ENCODE results near the gene CHAF1B. TPM values are rescaled to one million over a fixed set of nuclear protein-coding genes. Genes with fewer than 3 reads are reported as not detected.

CHAF1B gene
- polyA plus RNA-seq, 1 of the 3 experiments (the other 2 are of a cell fraction): 6.8 TPM

DNA sequence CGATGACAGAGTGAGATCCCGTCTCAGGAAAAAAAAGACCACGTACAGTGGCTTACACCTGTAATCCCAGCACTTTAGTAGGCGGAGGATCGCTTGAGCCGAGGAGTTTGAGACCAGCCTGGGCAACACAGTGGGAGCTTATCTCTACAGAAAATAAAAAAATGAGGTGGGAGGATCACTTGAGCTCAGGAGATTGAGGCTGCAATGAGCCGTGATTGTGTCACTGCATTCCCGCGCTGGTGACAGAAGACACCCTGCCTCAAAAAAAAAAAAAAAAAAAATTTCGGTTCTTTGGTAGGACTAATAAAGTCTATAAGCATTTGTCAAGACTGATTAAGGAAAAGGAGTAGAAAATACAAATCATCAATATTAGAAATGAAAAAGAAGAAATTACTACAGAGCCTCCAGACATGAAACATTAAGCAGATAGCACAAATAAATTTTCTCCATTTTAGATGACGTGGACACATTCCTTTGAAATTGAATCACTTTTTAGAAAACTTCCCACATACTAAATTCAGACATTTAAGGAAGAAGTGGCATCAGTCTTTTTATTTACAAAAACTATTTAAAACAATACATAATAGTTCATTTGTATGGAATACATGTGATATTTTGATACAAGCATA, 34.8 kb upstream of the CHAF1B start:
- Histone ChIP-seq H3K79me2 (ENCODE audit: insufficient read depth) (peaks cover 28% of the 10 kb centered on the region), H3K36me3 (replicated peaks in 1 of 2; ENCODE audit: control insufficient read depth in 1 of 2, insufficient read depth in 2 of 2, low read length in 1 of 2) (peaks cover 38 to 62% of the 10 kb centered on the region in 2 experiments)

DNA sequence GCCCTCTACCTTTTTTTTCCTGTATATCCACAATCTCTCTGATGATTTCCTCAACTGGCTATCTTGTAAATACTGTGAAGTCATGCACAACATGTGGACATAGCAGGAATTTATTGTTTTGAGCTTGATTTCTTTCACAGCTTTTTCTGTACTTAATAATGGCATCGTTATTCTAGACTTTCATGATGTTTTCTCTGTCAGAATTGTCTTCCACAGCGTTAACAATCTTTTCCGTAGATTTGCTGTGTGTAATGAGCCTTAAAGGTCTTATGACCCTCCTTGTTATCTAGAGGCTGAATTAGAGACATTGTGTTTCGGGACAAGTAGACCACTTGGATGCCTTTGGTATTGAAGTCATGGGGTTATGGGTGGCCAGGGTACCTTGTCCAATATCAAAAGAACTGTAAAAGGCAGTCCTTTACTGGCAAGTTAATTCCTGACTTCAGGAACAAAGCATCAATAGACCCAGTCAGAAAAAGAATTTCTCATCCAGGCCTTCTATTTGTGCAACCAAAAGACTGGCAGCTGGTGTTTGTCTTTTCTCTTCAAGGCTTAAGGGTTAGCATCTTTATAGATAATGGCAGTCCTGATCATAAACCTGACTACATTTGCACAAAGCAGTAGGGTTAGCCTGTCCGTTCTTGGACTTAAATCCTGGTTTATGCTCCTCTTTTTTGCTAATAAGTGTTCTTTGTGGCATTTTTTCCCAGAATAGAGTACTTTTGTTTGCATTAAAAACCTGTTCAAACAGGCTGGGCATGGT, 30.1 kb upstream of the CHAF1B start:
- ChIA-PET CTCF (no interaction called here), POLR2A (no interaction called here)
- Histone ChIP-seq H3F3A (replicated peaks; ENCODE audit: insufficient read depth) (peaks cover 6% of the 10 kb centered on the region), H3K9ac (no peak overlapping the region), H3K27me3 (ENCODE audit: insufficient read depth) (no peaks in the 10 kb centered on the region), H3K27ac (ENCODE audit: low read depth in 2 of 2, low read length in 1 of 2) (no peak overlapping the region), H3K9me3 (no peaks in the 10 kb centered on the region), H3K79me2 (ENCODE audit: insufficient read depth) (peaks cover 32% of the 10 kb centered on the region), H3K36me3 (replicated peaks in 1 of 2; ENCODE audit: control insufficient read depth in 1 of 2, insufficient read depth in 2 of 2, low read length in 1 of 2) (peaks cover 40 to 69% of the 10 kb centered on the region in 2 experiments), H3K9me2 (no peaks in the 10 kb centered on the region), H3K4me2 (no peak overlapping the region), H2AFZ (ENCODE audit: low read depth) (no peak overlapping the region), H3K4me3 (ENCODE audit: low read depth in 2 of 2, low read length in 1 of 2) (no peak overlapping the region), H4K20me1 (ENCODE audit: insufficient read depth) (no peaks in the 10 kb centered on the region), H3K4me1 (ENCODE audit: control insufficient read depth in 1 of 2, insufficient read depth in 2 of 2, low read depth in 1 of 2, low read length in 1 of 2) (peaks cover 0 to 3% of the 10 kb centered on the region in 2 experiments; a peak in 1 of 4 replicates)
- TF ChIP-seq, protein P1, sequence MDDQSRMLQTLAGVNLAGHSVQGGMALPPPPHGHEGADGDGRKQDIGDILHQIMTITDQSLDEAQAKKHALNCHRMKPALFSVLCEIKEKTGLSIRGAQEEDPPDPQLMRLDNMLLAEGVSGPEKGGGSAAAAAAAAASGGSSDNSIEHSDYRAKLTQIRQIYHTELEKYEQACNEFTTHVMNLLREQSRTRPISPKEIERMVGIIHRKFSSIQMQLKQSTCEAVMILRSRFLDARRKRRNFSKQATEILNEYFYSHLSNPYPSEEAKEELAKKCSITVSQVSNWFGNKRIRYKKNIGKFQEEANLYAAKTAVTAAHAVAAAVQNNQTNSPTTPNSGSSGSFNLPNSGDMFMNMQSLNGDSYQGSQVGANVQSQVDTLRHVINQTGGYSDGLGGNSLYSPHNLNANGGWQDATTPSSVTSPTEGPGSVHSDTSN (IDR thresholded peaks at IDR 0.05): no peak
- TF ChIP-seq POLR2AphosphoS5 (IDR thresholded peaks at IDR 0.05; ENCODE audit: low read depth, low read length) (no peak), TCF12 (IDR thresholded peaks at IDR 0.05) (no peak), GABPA (IDR thresholded peaks at IDR 0.05; ENCODE audit: low read depth) (no peak), SIN3A (IDR thresholded peaks at IDR 0.05; ENCODE audit: borderline replicate concordance, low read depth, low read length) (no peak), SMC3 (IDR thresholded peaks at IDR 0.05; ENCODE audit: low read depth, low read length) (no peak), REST (IDR thresholded peaks at IDR 0.05; ENCODE audit: low read depth, low read length) (no peak), FOSL2 (IDR thresholded peaks at IDR 0.05; ENCODE audit: borderline replicate concordance, low read depth) (no peak), RCOR1 (IDR thresholded peaks at IDR 0.05; ENCODE audit: low read length) (no peak), ELF1 (IDR thresholded peaks at IDR 0.05) (no peak)
- DNase-seq: no peak
- 97% methylated on average over 5 of the region's 5 CpGs for WGBS (ENCODE audit: low lambda C conversion rate)

More for the DNA sequence above, 34.8 kb upstream of the CHAF1B start:
- Histone ChIP-seq H3K9ac (no peak overlapping the region), H3K27ac (ENCODE audit: low read depth in 2 of 2, low read length in 1 of 2) (peak overlapping the region in 1 of 2 experiments; percentile 73; a peak in 2 of 4 replicates), H3F3A (replicated peaks; ENCODE audit: insufficient read depth) (peaks cover 30% of the 10 kb centered on the region), H3K9me2 (no peaks in the 10 kb centered on the region), H3K4me3 (ENCODE audit: low read depth in 2 of 2, low read length in 1 of 2) (no peak overlapping the region), H4K20me1 (ENCODE audit: insufficient read depth) (no peaks in the 10 kb centered on the region), H3K9me3 (no peaks in the 10 kb centered on the region), H2AFZ (ENCODE audit: low read depth) (no peak overlapping the region), H3K4me2 (0 out of 2 replicates have a peak overlapping the region, but pooled peaks have one; percentile 10), H3K4me1 (ENCODE audit: control insufficient read depth in 1 of 2, insufficient read depth in 2 of 2, low read depth in 1 of 2, low read length in 1 of 2) (peaks cover 0 to 11% of the 10 kb centered on the region in 2 experiments; a peak in 1 of 4 replicates), H3K27me3 (ENCODE audit: insufficient read depth) (no peaks in the 10 kb centered on the region)
- 85% methylated on average over 11 of the region's 11 CpGs for WGBS (ENCODE audit: low lambda C conversion rate)
- no peak for TF ChIP-seq FOXJ3 (CRISPR knock-in tag; IDR thresholded peaks at IDR 0.05)
- peak; percentile 35 for TF ChIP-seq JUND (IDR thresholded peaks at IDR 0.05)
- TF ChIP-seq, protein P1 (IDR thresholded peaks at IDR 0.05): 0 out of 2 replicates have a peak, but pooled peaks have one; percentile 14
- peak; percentile 5; the same call in 1 of the 2 replicates for TF ChIP-seq FOSL2 (IDR thresholded peaks at IDR 0.05; ENCODE audit: borderline replicate concordance, low read depth)
- no peak for DNase-seq
- ChIA-PET CTCF (interaction anchor here (1.0 to 1.5 kb wide), 3 partner anchors 12 to 20 kb away, joined by 3 to 5 read pairs (median 4); no protein-coding TSS in a partner anchor), POLR2A (no interaction called here)

Data from SK-N-SH (cell line).